AG04450 (cell line): ENCODE results near the gene TMEM214. TPM values are rescaled to one million over a fixed set of nuclear protein-coding genes. Genes with fewer than 3 reads are reported as not detected.

Experiments used
- CTCF ChIA-PET: fragments of 300-600, 350-600 bp; formaldehyde crosslinking; extraction: SDS; loops from one replicate; lab custom pipeline; 2022; ENCODE audit warnings: antibody characterized with exemption, inconsistent platforms; lab: Charles Lee
- POLR2A ChIA-PET: fragments of 350-600 bp; formaldehyde crosslinking; extraction: SDS; loops from one replicate; lab custom pipeline; 2021; ENCODE audit warnings: antibody characterized with exemption, inconsistent platforms; lab: Yijun Ruan, JAX
- DNase-seq: peaks from one replicate; pipeline ENCODE4 v3.0.0-alpha.2; 2011; ENCODE audit warnings: low read depth, low spot score
- H3K27ac ChIP-seq: one replicate; pipeline ENCODE4 v1.5.1; 2012; ENCODE audit warnings: low read depth, low read length, control low read depth
- H3K27me3 ChIP-seq: one replicate; pipeline ENCODE4 v1.6.0; 2012; ENCODE audit warnings: low read length; ENCODE audit not compliant: control insufficient read depth, insufficient read depth
- H3K4me3 ChIP-seq: 2 replicates; pipeline ENCODE4 v1.5.1; 2011; ENCODE audit warnings: mild to moderate bottlenecking, low read depth, low read length, control low read depth
- H3K9me3 ChIP-seq: 2 replicates; pipeline ENCODE4 v1.5.1; 2012; ENCODE audit warnings: low read length; ENCODE audit not compliant: control insufficient read depth, insufficient read depth
- CTCF ChIP-seq: IDR thresholded peaks from 2 replicates; pipeline ENCODE4 v1.5.1; 2011; ENCODE audit warnings: low read depth, low read length, control low read depth, inconsistent platforms
- polyA plus RNA-seq: library from polyadenylated mRNA; depleted of rRNA; stranded (reverse); fragments of >200 nt; gene quantifications from 2 replicates; pipeline ENCODE4 v1.2.3, GENCODE V29; 2011

The TMEM214 gene
- polyA plus RNA-seq, 1 experiment: 121 TPM

GRCh38 chr2:27024812-27025211 is 8.0 kb upstream of the TMEM214 start:
- H3K27ac ChIP-seq: no peak overlapping the region
- POLR2A ChIA-PET: no interaction called here
- no peaks in the 10 kb centered on the region for H3K9me3 ChIP-seq
- H3K27me3 ChIP-seq: no peaks in the 10 kb centered on the region
- no peak for TF ChIP-seq CTCF
- H3K4me3 ChIP-seq: no peak overlapping the region
- CTCF ChIA-PET: interaction anchor here (0.7 to 1.0 kb wide), 2 partner anchors 8 to 63 kb away, joined by 3 to 4 read pairs; no protein-coding TSS in a partner anchor
- no peak for DNase-seq

GRCh38 chr2:27025281-27025800 is 7.4 kb upstream of the TMEM214 start:
- no peaks in the 10 kb centered on the region for H3K9me3 ChIP-seq
- H3K27ac ChIP-seq: no peak overlapping the region
- POLR2A ChIA-PET: interaction anchor here (0.8 kb wide), 1 partner anchor 30 kb away, joined by 4 read pairs; no protein-coding TSS in a partner anchor
- no peak for DNase-seq
- no peak overlapping the region for H3K4me3 ChIP-seq
- no peaks in the 10 kb centered on the region for H3K27me3 ChIP-seq
- CTCF ChIA-PET: interaction anchor here (0.7 to 1.0 kb wide), 2 partner anchors 9 to 13 kb away, joined by 3 to 4 read pairs; no protein-coding TSS in a partner anchor
- no peak for TF ChIP-seq CTCF

- ChIA-PET POLR2A (interaction anchor here (0.8 kb wide), 1 partner anchor 29 kb away, joined by 4 read pairs; no protein-coding TSS in a partner anchor), CTCF (interaction anchor here (0.7 to 1.2 kb wide), 2 partner anchors 13 to 64 kb away, joined by 3 to 4 read pairs; no protein-coding TSS in a partner anchor)
- Histone ChIP-seq H3K4me3 (no peak overlapping the region), H3K27me3 (no peaks in the 10 kb centered on the region), H3K27ac (no peak overlapping the region), H3K9me3 (no peaks in the 10 kb centered on the region)
- DNase-seq: no peak
- no peak for TF ChIP-seq CTCF
Measured at GRCh38 chr2:27025861-27026851, 6.6 kb upstream of the TMEM214 start.

GRCh38 chr2:27027211-27027651 is 5.5 kb upstream of the TMEM214 start:
- Histone ChIP-seq H3K4me3 (no peak overlapping the region), H3K9me3 (no peaks in the 10 kb centered on the region), H3K27me3 (no peaks in the 10 kb centered on the region), H3K27ac (no peak overlapping the region)
- DNase-seq: no peak
- ChIA-PET CTCF (interaction anchor here (1.2 kb wide), 1 partner anchor 66 kb away, joined by 4 read pairs; no protein-coding TSS in a partner anchor), POLR2A (no interaction called here)
- TF ChIP-seq CTCF: no peak
